Loucy (cell line): ENCODE results near the gene CAMKMT.

Experiments used
- EZH2phosphoT487 ChIP-seq: fragments of 200-600 bp; IDR thresholded peaks from 2 replicates; pipeline ENCODE4 v1.6.1; 2018; ENCODE audit warnings: antibody characterized with exemption, mild to moderate bottlenecking, moderate library complexity, borderline replicate concordance
- TF ChIP-seq, protein P1 (sequence below): fragments of 200-600 bp; sonication (generic); conservative IDR thresholded peaks from 2 replicates; pipeline ENCODE4 v1.5.1; 2014; ENCODE audit warnings: mild to moderate bottlenecking, antibody characterized with exemption, low read length

DNA sequence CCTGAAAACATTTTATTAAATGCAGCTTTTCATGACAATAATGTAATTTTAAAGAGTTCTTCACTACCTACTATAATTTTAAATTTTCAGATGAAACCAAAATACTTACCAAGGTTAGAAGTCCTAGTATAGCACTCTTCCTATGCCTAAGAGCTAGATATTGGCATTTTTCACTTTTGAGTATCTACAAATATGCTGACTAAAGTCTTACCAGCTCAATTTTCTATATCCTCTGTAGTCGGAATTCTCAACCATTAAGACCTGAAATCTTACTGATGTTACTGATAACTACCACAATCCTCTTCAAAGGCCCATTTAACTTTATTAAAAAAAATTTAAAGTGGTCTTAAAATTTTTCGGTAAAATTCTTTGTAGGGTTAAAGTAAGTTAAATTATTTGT is 32.4 kb upstream of the CAMKMT start:
- TF ChIP-seq, protein P1, sequence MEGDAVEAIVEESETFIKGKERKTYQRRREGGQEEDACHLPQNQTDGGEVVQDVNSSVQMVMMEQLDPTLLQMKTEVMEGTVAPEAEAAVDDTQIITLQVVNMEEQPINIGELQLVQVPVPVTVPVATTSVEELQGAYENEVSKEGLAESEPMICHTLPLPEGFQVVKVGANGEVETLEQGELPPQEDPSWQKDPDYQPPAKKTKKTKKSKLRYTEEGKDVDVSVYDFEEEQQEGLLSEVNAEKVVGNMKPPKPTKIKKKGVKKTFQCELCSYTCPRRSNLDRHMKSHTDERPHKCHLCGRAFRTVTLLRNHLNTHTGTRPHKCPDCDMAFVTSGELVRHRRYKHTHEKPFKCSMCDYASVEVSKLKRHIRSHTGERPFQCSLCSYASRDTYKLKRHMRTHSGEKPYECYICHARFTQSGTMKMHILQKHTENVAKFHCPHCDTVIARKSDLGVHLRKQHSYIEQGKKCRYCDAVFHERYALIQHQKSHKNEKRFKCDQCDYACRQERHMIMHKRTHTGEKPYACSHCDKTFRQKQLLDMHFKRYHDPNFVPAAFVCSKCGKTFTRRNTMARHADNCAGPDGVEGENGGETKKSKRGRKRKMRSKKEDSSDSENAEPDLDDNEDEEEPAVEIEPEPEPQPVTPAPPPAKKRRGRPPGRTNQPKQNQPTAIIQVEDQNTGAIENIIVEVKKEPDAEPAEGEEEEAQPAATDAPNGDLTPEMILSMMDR: no peak
- TF ChIP-seq EZH2phosphoT487: no peak
